Activated CD4-positive, alpha-beta T cell treated with anti-CD3 and anti-CD28 coated beads, Interleukin-10, Interleukin-2, amounts not matched to agents 100 ng/mL and 50 ng/mL, durations not matched to agents 16 hours and 8 hours (primary cell): ENCODE data around the gene KCNK7.
A peak's percentile ranks its signal among the peaks of the same experiment; 100 is the strongest.

Experiments
- DNase-seq: peaks from one replicate; pipeline ENCODE4 v3.0.0-alpha.2; 2020

Gene KCNK7

DNA sequence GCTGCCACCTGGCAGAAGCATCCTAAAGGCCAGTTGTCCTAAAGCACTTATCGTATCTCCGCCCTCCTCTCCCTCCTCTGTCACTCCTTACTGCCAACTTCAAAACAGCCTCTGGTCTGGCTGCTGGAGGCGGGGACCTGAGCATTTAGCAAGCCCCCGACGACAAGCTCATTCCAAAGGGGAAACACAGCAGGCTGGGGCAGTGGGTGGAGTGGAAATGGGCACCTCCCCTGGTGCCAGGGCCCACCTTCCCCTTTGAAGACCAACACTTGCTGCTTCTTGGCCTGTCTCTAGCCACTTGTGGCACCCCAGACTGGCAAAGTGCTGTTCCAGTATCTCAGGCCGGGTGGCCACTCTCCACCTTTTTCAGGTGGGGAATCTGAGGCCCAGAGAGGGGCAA is 14.8 kb upstream of the KCNK7 start:
- no peak for DNase-seq

DNA sequence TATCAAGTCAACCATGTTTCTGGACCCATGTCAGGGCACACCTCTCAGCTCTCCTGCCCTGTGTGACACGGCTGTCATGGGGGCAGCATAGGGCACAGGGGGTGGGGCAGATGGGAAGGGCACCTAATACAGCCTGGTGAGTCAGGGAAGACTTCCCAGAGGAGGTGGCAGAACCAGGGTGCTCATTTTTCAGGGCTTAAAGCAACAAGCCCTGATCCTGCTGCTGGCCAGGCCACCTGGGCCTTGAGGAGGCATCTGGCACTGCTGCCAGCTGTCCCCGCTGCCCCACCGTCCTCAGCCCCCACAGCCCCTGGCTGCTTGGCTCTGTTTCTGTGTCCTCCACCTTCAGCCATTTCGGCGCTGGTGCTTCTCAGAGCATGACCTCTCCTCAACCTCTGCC is 14.1 kb upstream of the KCNK7 start:
- DNase-seq, result no peak

DNA sequence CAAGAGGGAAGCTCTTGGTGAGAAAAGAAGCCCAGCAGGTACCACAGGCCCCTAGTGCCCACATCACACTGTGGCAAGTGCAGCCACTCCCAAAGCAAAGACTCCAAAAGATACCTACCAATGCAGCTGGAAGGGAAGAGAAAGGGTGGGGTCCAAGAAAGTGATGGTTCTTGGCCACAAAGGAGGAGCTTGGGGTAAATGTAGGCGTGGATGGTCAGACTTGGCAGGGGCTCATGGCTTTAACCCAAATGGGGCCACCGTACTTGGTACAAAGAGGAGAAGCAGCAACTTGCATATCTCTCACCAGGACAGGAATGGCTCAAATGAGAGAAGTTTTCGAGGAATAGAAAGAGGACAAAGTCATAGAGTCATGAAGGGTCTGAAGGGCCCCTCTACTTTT is 13.6 kb upstream of the KCNK7 start:
- no peak for DNase-seq

GRCh38 chr11:65607614-65608426 is 12.2 kb upstream of the KCNK7 start:
- no peak for DNase-seq

DNA sequence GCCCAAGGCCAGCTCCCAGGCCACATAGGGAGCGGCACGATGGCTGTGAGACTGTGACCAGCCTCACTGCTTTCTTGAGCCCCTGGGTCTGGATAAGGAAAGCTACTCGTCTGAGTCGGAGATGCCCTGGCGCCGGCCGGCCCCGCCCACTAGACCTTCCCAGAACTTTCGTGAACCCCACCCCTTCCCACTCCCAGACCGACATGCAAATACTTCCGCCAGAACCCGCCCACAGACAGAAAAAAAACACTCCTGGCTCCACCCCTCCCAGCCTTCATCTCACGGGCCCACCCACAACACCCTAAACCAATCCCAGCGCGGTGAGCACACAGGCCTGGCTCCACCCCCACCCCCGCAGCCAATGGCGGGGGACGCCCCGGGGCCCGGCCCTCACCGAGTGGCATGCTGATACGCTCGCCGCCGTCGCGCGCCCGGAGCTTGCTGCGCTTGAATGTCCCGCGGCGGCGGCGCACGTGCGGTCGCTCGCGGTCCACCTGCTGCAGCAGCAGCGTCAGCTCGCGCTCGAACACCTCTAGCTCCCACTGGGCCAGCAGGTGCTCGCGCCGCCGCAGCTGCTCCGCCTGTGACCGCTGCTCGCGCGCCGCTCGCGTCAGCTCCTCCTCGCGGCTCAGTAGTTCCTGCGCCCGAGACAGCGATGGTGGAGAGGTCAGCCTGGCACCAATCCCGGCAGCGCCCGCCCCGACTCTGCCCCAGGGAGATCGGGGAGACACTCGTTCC is 11.4 kb upstream of the KCNK7 start:
- no peak for DNase-seq

GRCh38 chr11:65604258-65604657 is 8.7 kb upstream of the KCNK7 start:
- DNase-seq, result no peak

GRCh38 chr11:65599955-65600246 is 4.3 kb upstream of the KCNK7 start:
- DNase-seq, result no peak

DNA sequence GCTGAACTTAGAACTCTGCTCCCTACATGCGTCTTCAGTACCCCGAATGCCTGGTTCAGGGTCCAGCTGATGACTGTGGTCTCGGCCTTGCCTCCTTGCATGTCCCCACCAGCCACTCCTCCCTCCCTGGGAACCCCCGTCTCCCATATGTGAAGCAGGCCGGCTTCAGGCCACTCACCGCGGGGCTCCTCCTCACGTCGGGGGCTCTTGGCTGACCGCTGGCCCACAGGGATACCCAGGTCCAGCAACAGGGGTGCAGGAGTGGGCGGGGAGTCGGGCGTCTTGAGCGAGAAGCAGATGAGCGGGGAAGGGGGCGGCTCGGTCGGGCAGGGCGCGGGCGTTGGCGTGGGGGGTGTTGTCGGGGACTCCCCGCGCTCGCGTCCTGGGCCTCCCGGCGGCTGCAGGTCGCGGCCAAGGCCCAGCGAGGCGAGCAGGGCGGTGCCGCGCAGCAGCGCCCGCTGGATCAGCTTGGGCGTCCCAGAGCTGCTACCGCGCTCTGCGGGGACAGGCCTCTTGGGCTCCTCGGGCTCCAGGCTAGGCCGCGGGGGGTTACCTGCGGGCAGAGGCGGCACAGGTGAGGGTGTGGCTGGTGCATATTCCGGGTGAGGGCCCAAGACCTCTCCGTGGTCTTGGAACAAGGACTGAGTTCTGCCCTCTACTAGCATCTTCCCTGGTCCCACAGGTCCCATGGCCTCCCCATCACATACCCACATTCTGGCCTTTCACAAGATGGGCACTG is 3.8 kb upstream of the KCNK7 start:
- DNase-seq, result no peak

DNA sequence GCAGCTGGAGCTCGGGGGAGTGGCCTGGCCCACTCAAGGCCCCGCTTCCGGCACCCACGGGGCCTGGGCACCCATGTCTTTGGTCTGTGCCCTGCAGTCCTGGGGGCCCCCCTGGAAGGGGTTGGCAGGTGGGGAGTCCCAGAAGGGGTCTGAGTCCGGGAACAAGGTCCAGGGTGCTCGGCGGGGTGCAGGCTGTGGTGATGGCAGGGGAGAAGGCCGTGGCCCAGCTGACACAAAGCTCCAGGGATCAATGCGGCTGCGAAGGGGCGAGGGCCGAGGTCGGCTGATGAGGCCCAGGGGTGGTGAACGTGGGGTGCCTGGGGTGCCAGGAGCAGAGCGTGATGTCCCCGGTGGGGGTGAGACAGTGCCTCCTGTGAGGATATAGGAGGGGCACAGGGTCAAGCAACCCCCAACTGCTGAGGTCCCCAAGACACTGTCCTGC is 2.7 kb upstream of the KCNK7 start:
- DNase-seq, result no peak

- DNase-seq, result no peak
Observed at GRCh38 chr11:65596520-65596919, 920 bp upstream of the KCNK7 start.

DNA sequence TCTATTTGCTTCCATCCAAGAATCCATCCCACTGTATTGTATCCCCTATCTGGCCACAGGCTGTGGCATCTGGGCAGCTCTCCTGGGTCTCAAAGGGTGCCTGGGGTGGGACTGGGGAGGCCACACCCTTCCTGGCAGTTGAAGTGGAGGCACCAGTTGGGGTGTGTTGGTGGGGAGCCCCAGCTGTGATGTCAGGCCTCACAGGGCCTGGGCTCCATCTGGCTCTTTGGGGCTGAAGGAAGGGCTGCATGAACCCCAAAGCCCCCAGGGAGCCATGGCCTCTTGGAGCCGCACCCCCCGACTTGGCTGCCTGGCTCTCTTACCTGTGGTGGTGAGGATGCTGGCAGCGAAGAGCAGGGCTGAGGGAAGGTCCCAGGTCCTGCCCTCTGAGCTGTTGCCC is 469 bp downstream of the KCNK7 start:
- no peak for DNase-seq

DNA sequence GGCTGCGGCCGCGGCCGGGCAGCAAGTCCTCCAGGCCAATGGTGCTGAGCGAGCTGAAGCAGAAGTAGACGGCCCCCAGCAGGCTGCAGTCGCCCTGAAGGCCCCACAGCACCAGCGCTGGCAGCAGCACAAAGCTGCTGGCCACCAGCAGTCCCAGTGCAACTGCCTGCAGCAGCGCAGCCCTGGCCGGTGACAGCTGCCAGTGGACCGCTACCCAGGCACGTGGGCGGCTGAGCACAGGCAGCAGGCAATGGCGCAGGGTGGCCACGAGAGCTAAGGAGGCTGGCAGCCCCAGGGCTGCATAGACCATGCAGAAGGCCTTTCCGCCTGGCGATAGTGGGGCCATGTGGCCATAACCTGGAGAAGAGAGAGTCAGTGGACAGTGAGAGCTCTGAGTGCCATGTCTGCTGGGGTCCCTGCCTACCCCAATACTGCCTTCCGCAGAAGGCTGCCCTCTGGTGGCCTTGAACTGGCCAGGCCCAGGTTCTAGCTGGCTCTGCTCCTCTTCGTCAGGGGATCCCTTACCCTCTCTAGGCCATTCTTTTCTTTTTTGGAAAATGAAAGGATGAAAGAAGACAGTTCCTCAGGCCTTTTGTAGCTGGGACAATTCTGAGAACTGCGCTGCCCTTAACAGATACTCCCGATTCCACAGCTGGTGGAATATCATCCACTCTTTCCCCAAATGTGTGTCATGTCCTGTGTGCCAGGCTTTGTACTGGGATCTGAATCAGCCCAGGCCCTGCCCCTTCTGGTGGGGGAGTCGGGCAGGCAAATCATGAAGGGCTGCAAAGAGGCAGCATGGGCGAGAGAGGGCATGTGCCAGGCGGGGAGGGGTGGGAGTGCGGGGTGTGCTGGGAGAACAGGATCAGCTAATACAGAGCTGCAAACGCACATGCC is 1.8 kb downstream of the KCNK7 start:
- DNase-seq, result peak; percentile 49

- no peak for DNase-seq
Observed at GRCh38 chr11:65592858-65593517, 2.6 kb downstream of the KCNK7 start.

DNA sequence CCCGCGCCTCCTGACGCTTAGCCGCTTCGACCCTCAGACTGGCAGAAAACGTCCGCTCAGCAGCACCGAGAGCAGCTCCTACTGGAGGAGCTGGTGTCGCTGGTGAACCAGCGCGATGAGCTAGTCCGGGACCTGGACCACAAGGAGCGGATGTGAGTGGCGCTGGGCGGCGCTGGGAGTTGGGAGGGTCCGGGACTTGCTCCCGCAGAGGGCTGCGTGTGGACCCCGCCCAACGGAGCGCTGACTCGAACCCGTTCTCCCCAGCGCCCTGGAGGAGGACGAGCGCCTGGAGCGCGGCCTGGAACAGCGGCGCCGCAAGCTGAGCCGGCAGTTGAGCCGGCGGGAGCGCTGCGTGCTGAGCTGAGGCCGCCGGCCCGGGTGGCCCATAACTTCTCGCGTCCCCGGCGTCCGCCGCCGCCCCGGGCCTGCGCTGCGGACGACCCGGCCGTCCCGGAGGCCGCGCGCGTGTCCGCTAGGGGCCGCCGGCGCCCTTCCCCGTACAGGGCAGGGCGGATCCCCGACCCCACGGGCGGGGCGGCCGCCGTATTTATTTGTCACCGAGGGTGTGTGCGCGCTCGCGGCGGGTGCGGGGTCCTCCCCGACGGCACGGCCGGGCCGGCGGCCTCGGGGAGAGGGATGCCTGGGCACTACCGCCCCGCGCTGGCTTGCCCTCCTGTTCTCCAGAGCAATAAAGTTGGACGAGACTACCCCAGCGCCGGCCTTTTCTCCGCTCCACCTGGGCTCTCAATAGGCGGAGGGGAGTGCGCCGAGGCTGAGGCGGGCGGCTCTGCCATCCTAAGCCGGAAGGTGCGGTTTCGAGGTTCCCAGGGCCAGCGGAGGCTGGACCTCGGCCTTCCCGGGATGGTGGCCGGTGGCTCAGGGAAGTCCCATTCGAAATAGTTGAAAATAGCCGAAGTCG is 3.4 kb downstream of the KCNK7 start:
- no peak for DNase-seq

DNA sequence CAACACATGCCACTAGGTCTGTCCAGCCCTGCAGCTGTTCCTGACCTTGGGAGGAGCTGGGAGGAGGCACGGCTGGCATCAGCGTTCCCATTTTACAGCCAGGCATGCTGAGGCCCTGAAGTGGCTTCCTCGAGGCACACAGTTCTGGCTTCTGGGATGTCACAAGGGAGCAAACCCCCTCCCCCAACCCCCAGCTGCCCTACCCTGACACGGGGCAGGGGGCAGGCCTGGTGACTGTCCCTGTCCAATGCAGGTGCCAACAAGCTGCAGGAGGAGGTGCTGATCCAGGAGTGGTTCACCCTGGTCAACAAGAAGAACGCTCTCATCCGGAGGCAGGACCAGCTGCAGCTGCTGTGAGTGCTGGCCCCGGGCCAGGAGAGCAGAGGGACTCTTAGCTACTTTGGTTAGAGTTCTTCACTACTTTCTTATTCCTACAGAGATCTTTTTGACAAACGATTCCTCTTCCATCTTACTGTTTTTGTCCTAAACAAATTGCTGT is 5.3 kb downstream of the KCNK7 start:
- DNase-seq, result no peak

DNA sequence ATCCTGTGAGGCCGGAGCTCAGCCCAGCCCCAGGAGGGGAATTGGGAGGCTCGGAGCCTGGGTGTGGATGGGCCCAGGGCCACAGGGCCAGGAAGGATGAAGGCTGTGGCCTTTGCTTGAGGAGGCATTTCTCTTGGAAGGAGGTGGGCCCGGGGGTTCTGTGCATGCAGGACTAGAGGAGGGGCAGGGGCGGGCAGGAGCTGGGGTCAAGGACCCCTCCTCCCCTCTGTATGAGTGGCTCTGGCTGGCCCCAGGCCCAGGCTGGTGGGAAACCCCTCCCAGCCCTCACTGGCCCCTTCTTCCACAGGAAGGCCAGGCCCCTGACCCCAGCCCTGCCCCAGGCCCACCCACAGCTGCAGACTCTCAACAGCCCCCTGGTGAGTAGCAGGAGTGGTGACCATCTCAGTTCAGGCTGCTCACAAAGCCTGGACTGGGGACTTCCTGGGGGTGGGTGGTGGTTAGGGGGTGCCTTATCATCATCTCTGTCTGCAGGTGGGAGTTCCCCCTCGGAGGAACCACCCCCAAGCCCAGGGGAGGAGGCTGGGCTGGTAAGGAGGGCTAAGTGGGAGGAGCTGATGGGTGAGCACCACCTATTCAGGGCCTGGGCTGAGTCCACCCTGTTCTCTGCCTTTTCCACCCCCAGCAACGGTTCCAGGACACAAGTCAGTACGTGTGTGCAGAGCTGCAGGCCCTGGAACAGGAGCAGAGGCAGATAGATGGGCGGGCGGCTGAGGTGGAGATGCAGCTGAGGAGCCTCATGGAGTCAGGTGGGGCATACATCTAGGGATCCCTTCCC is 6.0 kb downstream of the KCNK7 start:
- DNase-seq, result peak; percentile 42

DNA sequence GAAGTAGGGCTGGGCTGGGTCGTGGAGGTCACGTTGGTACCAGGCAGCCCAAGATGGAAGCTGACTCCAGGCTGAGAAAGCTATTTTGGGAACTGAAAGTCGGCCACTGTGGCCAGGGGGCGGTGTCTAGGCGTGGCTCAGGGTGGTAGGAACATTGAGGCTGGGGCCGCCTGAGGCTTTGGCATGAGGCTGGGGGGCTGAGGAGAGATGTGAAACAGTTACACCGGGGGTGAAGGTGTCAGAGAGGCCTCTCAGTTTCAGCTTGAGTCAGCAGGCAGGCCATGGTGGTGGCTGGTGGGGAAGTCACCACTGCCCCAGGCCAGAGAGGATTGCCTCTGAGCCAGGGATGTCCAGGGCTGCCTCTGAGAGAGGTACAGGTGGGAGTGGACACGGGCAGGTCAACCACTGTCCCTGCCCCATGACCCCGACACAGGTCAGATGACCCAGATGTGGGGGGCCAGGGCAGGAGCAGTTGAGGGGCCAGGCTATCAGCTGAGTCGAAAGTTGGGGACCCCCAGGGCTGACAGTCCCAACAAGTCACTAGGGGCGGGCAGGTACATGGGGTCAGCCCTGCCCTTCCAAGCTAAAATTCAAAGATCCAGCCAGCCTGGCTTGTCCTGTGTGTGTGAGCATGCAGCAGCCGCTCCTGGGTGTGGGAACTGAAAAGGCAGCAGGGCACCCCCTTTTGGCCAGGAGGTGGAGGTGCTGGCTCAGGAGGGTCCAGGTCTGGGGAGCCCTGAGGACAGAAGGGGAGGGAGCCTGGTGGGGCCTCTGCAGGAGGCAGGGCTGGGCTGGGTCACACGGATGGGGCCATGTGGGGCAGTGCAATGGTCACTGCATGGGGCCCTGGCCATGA is 7.2 kb downstream of the KCNK7 start:
- peak; percentile 92 for DNase-seq

- DNase-seq, result no peak
Observed at GRCh38 chr11:65586676-65587075, 8.9 kb downstream of the KCNK7 start.

DNA sequence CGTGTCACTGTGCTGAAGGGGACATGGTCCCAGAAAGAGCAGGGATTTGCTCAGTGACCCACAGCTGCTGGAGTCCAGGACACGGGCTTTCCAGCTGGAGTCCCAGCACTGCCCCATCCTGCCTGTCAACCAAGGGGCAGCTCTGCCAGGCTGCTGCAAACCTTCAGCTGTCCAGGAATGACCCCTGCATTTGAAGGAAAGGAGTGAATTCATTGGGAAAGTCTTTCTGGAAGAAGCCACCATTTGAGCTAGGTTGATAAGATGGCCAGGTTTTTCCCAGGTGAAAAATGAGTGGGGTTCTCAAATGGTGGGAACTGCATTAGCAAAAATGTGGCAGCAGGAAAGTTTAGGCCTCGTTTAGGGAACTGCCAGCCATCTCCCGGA is 9.4 kb downstream of the KCNK7 start:
- DNase-seq, result no peak
